Measurements from ENCODE around the gene CEBPA. TPM values are rescaled to one million over a fixed set of nuclear protein-coding genes. Genes with fewer than 3 reads are reported as not detected.

The CEBPA gene
- 1 to 10 TPM; 2.3 to 2.4 TPM for total RNA-seq
- polyA plus RNA-seq: under 1 TPM; 0.20 to 0.94 TPM

GRCh38 chr19:33302175-33302973, at the start of gene CEBPA:
Gene CEBPA (minus strand): TSS chr19:33302534. CDS start chr19:33302414, 120 bp downstream.
- Histone ChIP-seq H3K4me1 (ENCODE audit: insufficient read depth, low read length) (peaks cover 22% of the 10 kb centered on the region), H3K27me3 (ENCODE audit: insufficient read depth, low read length) (peaks cover 7% of the 10 kb centered on the region), H3K4me3 (ENCODE audit: low read length in 2 of 2) (peak within 1 kb of the TSS; percentile 6 to 52), H3K9me3 (ENCODE audit: control insufficient read depth in 1 of 2, low read length in 2 of 2) (no peaks in the 10 kb centered on the region), H3K27ac (ENCODE audit: low read depth, low read length) (no peak within 1 kb of the TSS), H3K36me3 (ENCODE audit: insufficient read depth, low read length) (no peaks in the 10 kb centered on the region)
- ChIA-PET CTCF (ENCODE audit: partially characterized antibody) (interaction anchor here (1.1 to 1.2 kb wide), 2 partner anchors 70 to 75 kb away, joined by 3 to 4 read pairs; no protein-coding TSS in a partner anchor), POLR2A (ENCODE audit: partially characterized antibody) (interaction anchor here (0.7 to 1.5 kb wide), 3 partner anchors 10 to 143 kb away, joined by 3 to 7 read pairs (median 3); no protein-coding TSS in a partner anchor)
- Mint-ChIP-seq H3K4me3 (peak within 1 kb of the TSS in 7 of 8 donors; percentile 55 to 83 (median 68)), H3K4me1 (peaks cover 0 to 12% (median 7%) of the 10 kb centered on the region in 4 donors), H3K27ac (no peak within 1 kb of the TSS), H3K27me3 (peaks cover 10 to 14% of the 10 kb centered on the region in 2 donors), H3K36me3 (no peaks in the 10 kb centered on the region), H3K9me3 (no peaks in the 10 kb centered on the region)
- intact Hi-C loops (cut with micrococcal nuclease): loop anchor here (1.0 to 2.0 kb wide), 2 partner anchors 67 to 70 kb away; partner anchors contain the start of gene CEBPG
- DNase-seq: peak in 4 of 5 donors; percentile 48 to 61 (median 54)

GRCh38 chr19:33350538-33351309, 48.4 kb upstream of the CEBPA start:
- intact Hi-C loops (cut with micrococcal nuclease): no loop called here
- Histone ChIP-seq H3K27ac (ENCODE audit: low read depth, low read length) (no peak overlapping the region), H3K27me3 (ENCODE audit: insufficient read depth, low read length) (peaks cover 9% of the 10 kb centered on the region), H3K9me3 (ENCODE audit: control insufficient read depth in 1 of 2, low read length in 2 of 2) (no peaks in the 10 kb centered on the region), H3K4me1 (ENCODE audit: insufficient read depth, low read length) (no peaks in the 10 kb centered on the region), H3K4me3 (ENCODE audit: low read length in 2 of 2) (no peak overlapping the region), H3K36me3 (ENCODE audit: insufficient read depth, low read length) (no peaks in the 10 kb centered on the region)
- ChIA-PET POLR2A (ENCODE audit: partially characterized antibody) (no interaction called here), CTCF (ENCODE audit: partially characterized antibody) (no interaction called here)
- H3K4me1 Mint-ChIP-seq: no peaks in the 10 kb centered on the region
- peaks cover 0 to 2% of the 10 kb centered on the region in 2 donors for H3K36me3 Mint-ChIP-seq
- H3K27ac Mint-ChIP-seq: no peak overlapping the region
- no peak overlapping the region for H3K4me3 Mint-ChIP-seq
- peaks cover 2 to 7% (median 3%) of the 10 kb centered on the region in 8 donors for H3K9me3 Mint-ChIP-seq
- DNase-seq: no peak
- peaks cover 11 to 19% of the 10 kb centered on the region in 2 donors for H3K27me3 Mint-ChIP-seq

- no peak overlapping the region for H3K27ac ChIP-seq (ENCODE audit: low read depth, low read length)
- H3K4me1 ChIP-seq (ENCODE audit: insufficient read depth, low read length): no peaks in the 10 kb centered on the region
- Mint-ChIP-seq H3K27ac (no peak overlapping the region), H3K9me3 (peaks cover 0 to 3% (median 0%) of the 10 kb centered on the region in 8 donors), H3K4me1 (no peaks in the 10 kb centered on the region), H3K36me3 (no peaks in the 10 kb centered on the region), H3K4me3 (no peak overlapping the region), H3K27me3 (peaks cover 13 to 26% of the 10 kb centered on the region in 2 donors)
- DNase-seq: no peak
- ChIA-PET POLR2A (ENCODE audit: partially characterized antibody) (no interaction called here), CTCF (ENCODE audit: partially characterized antibody) (no interaction called here)
- no peak overlapping the region for H3K4me3 ChIP-seq (ENCODE audit: low read length in 2 of 2)
- intact Hi-C loops (cut with micrococcal nuclease): no loop called here
- H3K27me3 ChIP-seq (ENCODE audit: insufficient read depth, low read length): peaks cover 9% of the 10 kb centered on the region
- no peaks in the 10 kb centered on the region for H3K36me3 ChIP-seq (ENCODE audit: insufficient read depth, low read length)
- no peaks in the 10 kb centered on the region for H3K9me3 ChIP-seq (ENCODE audit: control insufficient read depth in 1 of 2, low read length in 2 of 2)
These were observed 47.3 kb upstream of the CEBPA start for GRCh38 chr19:33349319-33350289.

GRCh38 chr19:33348301-33349010, 46.1 kb upstream of the CEBPA start:
- no peak overlapping the region for H3K4me3 ChIP-seq (ENCODE audit: low read length in 2 of 2)
- Mint-ChIP-seq H3K9me3 (peaks cover 0 to 3% (median 0%) of the 10 kb centered on the region in 8 donors), H3K27me3 (peaks cover 13 to 34% of the 10 kb centered on the region in 2 donors), H3K36me3 (no peaks in the 10 kb centered on the region), H3K4me3 (no peak overlapping the region), H3K27ac (no peak overlapping the region), H3K4me1 (no peaks in the 10 kb centered on the region)
- intact Hi-C loops (cut with micrococcal nuclease): no loop called here
- H3K4me1 ChIP-seq (ENCODE audit: insufficient read depth, low read length): no peaks in the 10 kb centered on the region
- H3K27me3 ChIP-seq (ENCODE audit: insufficient read depth, low read length): peaks cover 9% of the 10 kb centered on the region
- no peaks in the 10 kb centered on the region for H3K36me3 ChIP-seq (ENCODE audit: insufficient read depth, low read length)
- no peak overlapping the region for H3K27ac ChIP-seq (ENCODE audit: low read depth, low read length)
- CTCF ChIA-PET (ENCODE audit: partially characterized antibody): interaction anchor here (0.8 to 1.0 kb wide), 2 partner anchors 48 to 112 kb away, joined by 3 read pairs; no protein-coding TSS in a partner anchor
- H3K9me3 ChIP-seq (ENCODE audit: control insufficient read depth in 1 of 2, low read length in 2 of 2): no peaks in the 10 kb centered on the region
- DNase-seq: no peak
- POLR2A ChIA-PET (ENCODE audit: partially characterized antibody): no interaction called here

- ChIA-PET POLR2A (ENCODE audit: partially characterized antibody) (no interaction called here), CTCF (ENCODE audit: partially characterized antibody) (no interaction called here)
- no peak for DNase-seq
- no peaks in the 10 kb centered on the region for H3K36me3 Mint-ChIP-seq
- H3K9me3 ChIP-seq (ENCODE audit: control insufficient read depth in 1 of 2, low read length in 2 of 2): no peaks in the 10 kb centered on the region
- H3K36me3 ChIP-seq (ENCODE audit: insufficient read depth, low read length): no peaks in the 10 kb centered on the region
- H3K4me1 ChIP-seq (ENCODE audit: insufficient read depth, low read length): no peaks in the 10 kb centered on the region
- H3K27me3 ChIP-seq (ENCODE audit: insufficient read depth, low read length): peaks cover 9% of the 10 kb centered on the region
- H3K4me3 Mint-ChIP-seq: no peak overlapping the region
- peaks cover 0 to 3% (median 0%) of the 10 kb centered on the region in 8 donors for H3K9me3 Mint-ChIP-seq
- no peaks in the 10 kb centered on the region for H3K4me1 Mint-ChIP-seq
- no peak overlapping the region for H3K27ac ChIP-seq (ENCODE audit: low read depth, low read length)
- intact Hi-C loops (cut with micrococcal nuclease): no loop called here
- H3K27ac Mint-ChIP-seq: no peak overlapping the region
- no peak overlapping the region for H3K4me3 ChIP-seq (ENCODE audit: low read length in 2 of 2)
- H3K27me3 Mint-ChIP-seq: peaks cover 17 to 42% of the 10 kb centered on the region in 2 donors
These were observed 45.0 kb upstream of the CEBPA start for GRCh38 chr19:33347300-33347699.

GRCh38 chr19:33346665-33347064, 44.3 kb upstream of the CEBPA start:
- H3K4me3 Mint-ChIP-seq: no peak overlapping the region
- H3K9me3 Mint-ChIP-seq: peaks cover 0 to 5% (median 0%) of the 10 kb centered on the region in 8 donors
- DNase-seq: no peak
- Histone ChIP-seq H3K36me3 (ENCODE audit: insufficient read depth, low read length) (no peaks in the 10 kb centered on the region), H3K27ac (ENCODE audit: low read depth, low read length) (no peak overlapping the region), H3K4me3 (ENCODE audit: low read length in 2 of 2) (no peak overlapping the region), H3K9me3 (ENCODE audit: control insufficient read depth in 1 of 2, low read length in 2 of 2) (no peaks in the 10 kb centered on the region), H3K4me1 (ENCODE audit: insufficient read depth, low read length) (no peaks in the 10 kb centered on the region), H3K27me3 (ENCODE audit: insufficient read depth, low read length) (peaks cover 9% of the 10 kb centered on the region)
- POLR2A ChIA-PET (ENCODE audit: partially characterized antibody): no interaction called here
- intact Hi-C loops (cut with micrococcal nuclease): no loop called here
- peaks cover 15 to 44% of the 10 kb centered on the region in 2 donors for H3K27me3 Mint-ChIP-seq
- H3K36me3 Mint-ChIP-seq: no peaks in the 10 kb centered on the region
- CTCF ChIA-PET (ENCODE audit: partially characterized antibody): no interaction called here
- H3K4me1 Mint-ChIP-seq: no peaks in the 10 kb centered on the region
- no peak overlapping the region for H3K27ac Mint-ChIP-seq
